KMS-11 (cell line): ENCODE data around the gene THOP1.

Experiments used
- H2AFZ ChIP-seq: fragments of 200-600 bp; sonication (generic); 2 replicates; pipeline ENCODE4 v1.6.1; 2016; ENCODE audit warnings: antibody characterized with exemption, mixed run types, low read depth
- H3K27ac ChIP-seq: fragments of 200-600 bp; sonication (generic); 2 replicates; pipeline ENCODE4 v1.6.1; 2016; ENCODE audit warnings: mild to moderate bottlenecking, mixed run types
- H3K27me3 ChIP-seq: fragments of 200-600 bp; sonication (generic); 2 replicates; pipeline ENCODE4 v1.6.1; 2017; ENCODE audit warnings: mild to moderate bottlenecking, low read depth, mixed run types, moderate library complexity; ENCODE audit not compliant: insufficient read depth
- H3K36me3 ChIP-seq: fragments of 200-600 bp; sonication (generic); 2 replicates; pipeline ENCODE4 v1.6.1; 2017; ENCODE audit warnings: mild to moderate bottlenecking, mixed run types; ENCODE audit not compliant: insufficient read depth
- H3K4me1 ChIP-seq: fragments of 200-600 bp; sonication (generic); 2 replicates; pipeline ENCODE4 v1.6.1; 2016; ENCODE audit warnings: mild to moderate bottlenecking, low read depth, mixed run types; ENCODE audit not compliant: poor library complexity, severe bottlenecking
- H3K4me2 ChIP-seq: fragments of 200-600 bp; sonication (generic); 2 replicates; pipeline ENCODE4 v1.7.0; 2016; ENCODE audit warnings: mild to moderate bottlenecking, mixed run types
- H3K4me3 ChIP-seq: fragments of 200-600 bp; sonication (generic); IDR thresholded peaks from 2 replicates; pipeline ENCODE4 v1.6.1; 2017; ENCODE audit warnings: low read depth, low read length, mixed read lengths; ENCODE audit not compliant: insufficient read depth
- H3K79me2 ChIP-seq: fragments of 200-600 bp; sonication (generic); 2 replicates; pipeline ENCODE4 v1.6.1; 2016; ENCODE audit warnings: low read depth, mixed run types; ENCODE audit not compliant: insufficient read depth
- H3K9ac ChIP-seq: fragments of 200-600 bp; sonication (generic); 2 replicates; pipeline ENCODE4 v1.6.1; 2016; ENCODE audit warnings: mild to moderate bottlenecking, mixed run types
- H4K20me1 ChIP-seq: fragments of 200-600 bp; sonication (generic); 2 replicates; pipeline ENCODE4 v1.6.1; 2016; ENCODE audit warnings: mild to moderate bottlenecking, mixed run types; ENCODE audit not compliant: insufficient read depth
- TF ChIP-seq, protein P1 (sequence below): fragments of 200-600 bp; sonication (generic); conservative IDR thresholded peaks from 2 replicates; pipeline ENCODE4 v1.6.1; 2017; ENCODE audit warnings: low read depth, mild to moderate bottlenecking, antibody characterized with exemption, low read length, moderate library complexity, mixed read lengths

THOP1 gene

GRCh38 chr19:2797280-2797679 lies 12.0 kb downstream of the THOP1 start:
- Histone ChIP-seq H3K9ac (no peak overlapping the region), H3K4me1 (no peaks in the 10 kb centered on the region), H2AFZ (no peak overlapping the region), H3K4me3 (no peak overlapping the region), H4K20me1 (no peaks in the 10 kb centered on the region), H3K27me3 (no peaks in the 10 kb centered on the region), H3K36me3 (peaks cover 3% of the 10 kb centered on the region; the same call in 1 of the 2 replicates), H3K27ac (no peak overlapping the region), H3K4me2 (no peak overlapping the region), H3K79me2 (no peaks in the 10 kb centered on the region)
- TF ChIP-seq, protein P1, sequence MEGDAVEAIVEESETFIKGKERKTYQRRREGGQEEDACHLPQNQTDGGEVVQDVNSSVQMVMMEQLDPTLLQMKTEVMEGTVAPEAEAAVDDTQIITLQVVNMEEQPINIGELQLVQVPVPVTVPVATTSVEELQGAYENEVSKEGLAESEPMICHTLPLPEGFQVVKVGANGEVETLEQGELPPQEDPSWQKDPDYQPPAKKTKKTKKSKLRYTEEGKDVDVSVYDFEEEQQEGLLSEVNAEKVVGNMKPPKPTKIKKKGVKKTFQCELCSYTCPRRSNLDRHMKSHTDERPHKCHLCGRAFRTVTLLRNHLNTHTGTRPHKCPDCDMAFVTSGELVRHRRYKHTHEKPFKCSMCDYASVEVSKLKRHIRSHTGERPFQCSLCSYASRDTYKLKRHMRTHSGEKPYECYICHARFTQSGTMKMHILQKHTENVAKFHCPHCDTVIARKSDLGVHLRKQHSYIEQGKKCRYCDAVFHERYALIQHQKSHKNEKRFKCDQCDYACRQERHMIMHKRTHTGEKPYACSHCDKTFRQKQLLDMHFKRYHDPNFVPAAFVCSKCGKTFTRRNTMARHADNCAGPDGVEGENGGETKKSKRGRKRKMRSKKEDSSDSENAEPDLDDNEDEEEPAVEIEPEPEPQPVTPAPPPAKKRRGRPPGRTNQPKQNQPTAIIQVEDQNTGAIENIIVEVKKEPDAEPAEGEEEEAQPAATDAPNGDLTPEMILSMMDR, result no peak

GRCh38 chr19:2798158-2798685 lies 12.9 kb downstream of the THOP1 start:
- Histone ChIP-seq H3K27ac (no peak overlapping the region), H3K4me3 (no peak overlapping the region), H3K79me2 (no peaks in the 10 kb centered on the region), H3K9ac (no peak overlapping the region), H2AFZ (no peak overlapping the region), H3K4me2 (no peak overlapping the region), H3K27me3 (no peaks in the 10 kb centered on the region), H3K4me1 (no peaks in the 10 kb centered on the region), H4K20me1 (no peaks in the 10 kb centered on the region), H3K36me3 (peaks cover 3% of the 10 kb centered on the region; the same call in 1 of the 2 replicates)
- TF ChIP-seq, protein P1, result no peak

GRCh38 chr19:2798733-2799132 lies 13.4 kb downstream of the THOP1 start:
- TF ChIP-seq, protein P1, result no peak
- Histone ChIP-seq H3K27ac (no peak overlapping the region), H3K4me3 (no peak overlapping the region), H2AFZ (no peak overlapping the region), H3K36me3 (peaks cover 3% of the 10 kb centered on the region; the same call in 1 of the 2 replicates), H3K27me3 (no peaks in the 10 kb centered on the region), H3K9ac (no peak overlapping the region), H3K79me2 (no peaks in the 10 kb centered on the region), H4K20me1 (no peaks in the 10 kb centered on the region), H3K4me1 (no peaks in the 10 kb centered on the region), H3K4me2 (no peak overlapping the region)

GRCh38 chr19:2799273-2800020 lies 14.1 kb downstream of the THOP1 start:
- no peak overlapping the region for H3K4me3 ChIP-seq
- H3K4me2 ChIP-seq, result no peak overlapping the region
- no peak overlapping the region for H2AFZ ChIP-seq
- no peaks in the 10 kb centered on the region for H4K20me1 ChIP-seq
- H3K4me1 ChIP-seq, result no peaks in the 10 kb centered on the region
- H3K79me2 ChIP-seq, result no peaks in the 10 kb centered on the region
- TF ChIP-seq, protein P1, result no peak
- H3K9ac ChIP-seq, result no peak overlapping the region
- H3K36me3 ChIP-seq, result peaks cover 3% of the 10 kb centered on the region; the same call in 1 of the 2 replicates
- H3K27ac ChIP-seq, result no peak overlapping the region
- H3K27me3 ChIP-seq, result no peaks in the 10 kb centered on the region
